Fibroblast of pulmonary artery (primary cell): ENCODE measurements around the gene SRRM3.
"Not testable (repeated sequence)": the region's sequence is repeated elsewhere in the genome, so short reads cannot be mapped to it uniquely, and the experiment has no call there.

ENCODE experiments used
- DNase-seq: peaks from one replicate; pipeline ENCODE4 v3.0.0-alpha.2; 2010; ENCODE audit warnings: low read depth
- H3K4me3 ChIP-seq: replicated peaks from 2 replicates; pipeline ENCODE4 v1.5.1; 2011; ENCODE audit warnings: low read depth, mild to moderate bottlenecking, control low read depth, low read length, moderate library complexity
- TF ChIP-seq, protein P1 (sequence below): IDR thresholded peaks from 2 replicates; pipeline ENCODE4 v1.5.1; 2011; ENCODE audit warnings: mild to moderate bottlenecking, control low read depth, low read length, inconsistent platforms; ENCODE audit errors: missing control alignments

SRRM3 gene

DNA sequence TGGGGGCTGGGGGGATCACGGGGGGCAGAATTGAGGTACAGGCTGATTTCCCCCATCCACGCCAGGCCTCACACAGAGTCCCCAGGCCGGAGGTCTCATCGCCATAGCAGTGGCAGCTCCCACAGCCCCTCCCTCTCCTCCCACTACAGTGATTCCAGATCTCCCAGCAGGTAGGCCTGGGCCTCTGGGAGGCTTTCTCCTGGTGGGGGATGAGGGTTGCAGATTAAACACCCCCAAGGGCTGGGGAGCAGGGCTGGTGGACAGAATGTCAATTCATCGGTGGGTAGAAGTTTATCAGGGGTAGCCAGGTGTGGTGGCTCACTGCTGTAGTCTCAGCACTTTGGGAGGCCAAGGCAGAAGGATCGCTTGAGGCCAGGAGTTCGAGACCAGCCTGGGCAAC is 63.6 kb downstream of the SRRM3 start:
- DNase-seq: no peak
- TF ChIP-seq, protein P1, sequence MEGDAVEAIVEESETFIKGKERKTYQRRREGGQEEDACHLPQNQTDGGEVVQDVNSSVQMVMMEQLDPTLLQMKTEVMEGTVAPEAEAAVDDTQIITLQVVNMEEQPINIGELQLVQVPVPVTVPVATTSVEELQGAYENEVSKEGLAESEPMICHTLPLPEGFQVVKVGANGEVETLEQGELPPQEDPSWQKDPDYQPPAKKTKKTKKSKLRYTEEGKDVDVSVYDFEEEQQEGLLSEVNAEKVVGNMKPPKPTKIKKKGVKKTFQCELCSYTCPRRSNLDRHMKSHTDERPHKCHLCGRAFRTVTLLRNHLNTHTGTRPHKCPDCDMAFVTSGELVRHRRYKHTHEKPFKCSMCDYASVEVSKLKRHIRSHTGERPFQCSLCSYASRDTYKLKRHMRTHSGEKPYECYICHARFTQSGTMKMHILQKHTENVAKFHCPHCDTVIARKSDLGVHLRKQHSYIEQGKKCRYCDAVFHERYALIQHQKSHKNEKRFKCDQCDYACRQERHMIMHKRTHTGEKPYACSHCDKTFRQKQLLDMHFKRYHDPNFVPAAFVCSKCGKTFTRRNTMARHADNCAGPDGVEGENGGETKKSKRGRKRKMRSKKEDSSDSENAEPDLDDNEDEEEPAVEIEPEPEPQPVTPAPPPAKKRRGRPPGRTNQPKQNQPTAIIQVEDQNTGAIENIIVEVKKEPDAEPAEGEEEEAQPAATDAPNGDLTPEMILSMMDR: no peak
- H3K4me3 ChIP-seq: no peak overlapping the region

DNA sequence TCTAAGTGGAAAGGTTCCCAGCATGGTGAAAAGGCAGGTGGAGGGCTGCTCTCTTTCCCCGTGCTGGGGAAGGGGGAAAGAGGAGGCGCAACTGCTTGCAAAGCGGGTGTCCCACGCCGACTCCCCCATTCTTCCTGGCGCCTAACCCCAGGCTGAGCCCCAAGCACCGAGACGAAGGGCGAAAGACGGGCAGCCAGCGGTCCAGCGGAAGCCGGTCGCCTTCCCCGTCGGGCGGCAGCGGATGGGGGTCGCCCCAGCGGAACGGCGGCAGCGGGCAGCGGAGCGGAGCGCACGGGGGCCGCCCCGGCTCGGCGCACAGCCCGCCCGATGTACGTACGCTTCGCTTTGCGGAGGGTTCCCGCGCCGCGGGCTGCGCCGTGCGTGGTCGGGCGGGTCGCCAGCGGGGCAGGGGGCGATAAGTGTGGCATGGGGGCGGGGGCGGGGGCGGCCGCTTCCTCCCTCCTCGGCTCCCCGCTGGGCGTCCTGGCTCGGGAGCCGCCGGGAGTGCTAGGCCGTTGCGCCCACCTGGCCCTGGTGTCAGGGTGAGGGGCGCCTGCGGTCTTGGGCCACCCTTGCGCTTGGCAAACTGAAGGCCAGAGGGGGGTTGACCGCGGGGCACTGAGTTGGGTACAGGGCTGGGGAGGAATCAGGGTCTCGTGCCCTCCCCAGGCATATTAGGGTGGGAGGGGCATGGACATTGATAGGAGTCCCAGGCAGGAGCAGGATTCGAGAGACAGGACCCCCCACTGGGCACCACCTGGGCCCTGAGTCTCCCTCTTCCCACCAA is 65.6 kb downstream of the SRRM3 start:
- H3K4me3 ChIP-seq: peak overlapping the region; percentile 14
- TF ChIP-seq, protein P1: no peak
- DNase-seq: no peak

DNA sequence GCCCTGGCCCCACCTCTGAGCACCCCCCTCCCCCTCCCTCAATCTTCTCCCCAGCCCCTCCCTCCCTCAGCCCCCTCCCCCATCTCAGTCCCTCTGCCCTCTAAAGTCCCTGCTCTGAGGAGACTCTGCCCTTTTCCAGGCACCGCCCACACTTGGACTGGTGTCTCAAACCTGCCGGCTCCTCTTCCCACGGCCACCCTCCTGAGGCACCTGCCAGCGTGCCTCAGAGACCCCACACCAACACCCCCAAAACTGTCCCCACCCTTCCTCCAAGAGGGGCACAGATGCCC is 66.1 kb downstream of the SRRM3 start:
- no peak overlapping the region for H3K4me3 ChIP-seq
- DNase-seq: no peak
- TF ChIP-seq, protein P1: no peak

DNA sequence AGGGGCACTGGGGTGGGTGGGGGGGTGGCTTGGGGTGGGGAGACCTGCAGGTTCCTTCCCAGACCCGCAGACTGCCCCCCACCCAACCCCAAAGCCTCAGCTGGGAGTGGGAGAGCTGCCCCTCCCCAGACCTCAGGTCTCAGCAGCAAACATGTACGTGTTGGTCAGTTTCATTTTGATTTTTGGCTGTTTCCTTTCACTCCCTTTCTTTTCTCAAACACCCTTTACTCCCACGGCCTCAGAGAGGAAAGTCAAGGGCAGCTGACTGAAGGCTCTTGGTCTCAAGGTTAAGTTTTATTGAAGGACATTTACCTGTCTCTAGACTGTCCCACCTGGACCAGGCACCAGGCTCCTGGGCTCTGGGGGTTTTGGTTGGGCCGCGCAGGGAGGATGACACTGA is 66.7 kb downstream of the SRRM3 start:
- H3K4me3 ChIP-seq: no peak overlapping the region
- DNase-seq: no peak
- TF ChIP-seq, protein P1: no peak

DNA sequence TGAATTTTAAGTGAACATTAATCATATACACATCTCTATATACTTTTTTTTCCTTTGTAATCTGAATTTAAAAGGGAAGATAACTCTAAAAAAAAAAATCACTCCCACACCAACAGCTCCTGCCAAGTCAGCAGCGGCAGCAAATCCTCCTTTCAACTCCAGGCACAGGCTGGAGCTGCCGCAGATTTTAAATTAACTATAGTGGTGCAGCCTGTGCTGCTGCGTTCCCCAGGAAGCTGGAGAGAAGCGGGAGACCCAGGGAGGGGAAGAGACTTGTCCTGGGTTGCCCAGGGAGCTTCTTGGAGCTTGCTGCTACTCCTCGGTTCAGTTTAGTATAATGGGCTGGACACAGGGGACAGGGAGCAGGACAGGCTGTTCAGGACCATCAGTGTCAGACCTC is 68.2 kb downstream of the SRRM3 start:
- peak; percentile 27 for DNase-seq
- TF ChIP-seq, protein P1: no peak
- H3K4me3 ChIP-seq: no peak overlapping the region

DNA sequence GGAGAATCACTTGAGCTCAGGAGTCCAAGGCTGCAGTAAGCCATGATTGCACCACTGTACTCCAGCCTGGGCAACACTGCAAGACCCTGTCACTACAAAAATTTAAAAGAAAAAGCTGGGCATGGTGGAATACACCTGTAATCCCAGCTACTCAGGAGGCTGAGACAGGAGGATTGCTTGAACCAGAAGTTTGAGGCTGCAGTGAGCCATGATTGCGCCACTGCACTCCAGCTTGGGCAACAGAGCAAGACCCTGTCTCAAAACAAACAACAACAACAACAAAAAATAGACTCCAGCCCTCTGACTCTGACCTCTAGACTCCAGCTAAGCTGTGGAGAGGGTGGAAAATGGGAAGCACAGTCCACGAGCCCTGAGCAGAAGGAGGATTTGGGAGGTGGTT is 69.7 kb downstream of the SRRM3 start:
- not testable (repeated sequence) for H3K4me3 ChIP-seq, DNase-seq

DNA sequence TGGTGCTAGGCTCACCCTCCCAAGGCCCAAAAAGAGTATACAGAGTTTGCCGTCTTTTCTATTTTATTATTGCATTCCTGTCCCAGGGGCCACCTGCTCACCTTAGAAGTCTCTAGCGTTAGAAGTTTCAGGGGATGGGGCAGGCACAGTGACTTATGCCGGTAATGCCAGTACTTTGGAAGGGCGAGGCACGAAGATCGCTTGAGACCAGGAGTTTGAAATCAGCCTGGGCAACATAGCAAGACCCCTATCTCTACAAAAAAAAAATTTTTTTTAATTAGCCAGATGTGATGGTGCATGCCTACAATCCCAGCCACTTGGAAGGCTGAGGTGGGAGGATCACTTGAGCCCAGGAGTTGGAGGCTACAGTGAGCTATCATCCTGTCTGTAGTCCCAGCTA is 70.4 kb downstream of the SRRM3 start:
- DNase-seq: no peak
- no peak overlapping the region for H3K4me3 ChIP-seq
- TF ChIP-seq, protein P1: no peak
